Left ventricle myocardium inferior (tissue), 1 donor: Measurements from ENCODE around the gene OR1L6. TPM values are rescaled to one million over a fixed set of nuclear protein-coding genes. Genes with fewer than 3 reads are reported as not detected.

ENCODE experiments used
- DNase-seq: peaks from one replicate; pipeline ENCODE4 v3.0.0-alpha.2; 2020
- H3K27ac ChIP-seq: fragments of 200-600 bp; replicated peaks from 2 replicates; pipeline ENCODE4 v1.8.0; 2021
- H3K27me3 ChIP-seq: fragments of 200-600 bp; 2 replicates; pipeline ENCODE4 v1.8.0; 2021; ENCODE audit warnings: low read depth
- H3K36me3 ChIP-seq: fragments of 200-600 bp; 2 replicates; pipeline ENCODE4 v1.8.0; 2021
- H3K4me1 ChIP-seq: fragments of 200-600 bp; 2 replicates; pipeline ENCODE4 v1.8.0; 2021
- H3K4me3 ChIP-seq: fragments of 200-600 bp; 2 replicates; pipeline ENCODE4 v1.8.0; 2021; ENCODE audit warnings: mild to moderate bottlenecking, moderate library complexity
- H3K9me3 ChIP-seq: fragments of 200-600 bp; replicated peaks from 2 replicates; pipeline ENCODE4 v1.8.0; 2021
- intact Hi-C: fragments of 100-400 bp; cut with micrococcal nuclease; formaldehyde crosslinking; loops from one replicate; pipeline ENCODE4 v1.11.0; 2022
- total RNA-seq: library from RNA; stranded (reverse); fragmentation: NEBNext Ultra II Directional; extraction: Animal tissue kit (Norgen Biotek cat#: 25700); gene quantifications from one replicate; pipeline ENCODE4 v1.2.1, GENCODE V29; 2021
- TF ChIP-seq, protein P1 (sequence below): fragments of 200-600 bp; IDR thresholded peaks from 2 replicates; pipeline ENCODE4 v1.8.0; 2021; ENCODE audit warnings: antibody characterized with exemption, mild to moderate bottlenecking, borderline replicate concordance
- donor health status: DM: no; HTN: yes; CAD: no; lungs with severe emphysema.

OR1L6 gene
- total RNA-seq, 1 donor from 2014 or later: not detected

GRCh38 chr9:122781671-122782070 lies 39.6 kb downstream of the OR1L6 start:
- H3K4me3 ChIP-seq: no peak overlapping the region
- no peak overlapping the region for H3K27ac ChIP-seq
- DNase-seq: no peak
- no peaks in the 10 kb centered on the region for H3K27me3 ChIP-seq
- H3K36me3 ChIP-seq: no peaks in the 10 kb centered on the region
- intact Hi-C loops: no loop called here
- TF ChIP-seq, protein P1, sequence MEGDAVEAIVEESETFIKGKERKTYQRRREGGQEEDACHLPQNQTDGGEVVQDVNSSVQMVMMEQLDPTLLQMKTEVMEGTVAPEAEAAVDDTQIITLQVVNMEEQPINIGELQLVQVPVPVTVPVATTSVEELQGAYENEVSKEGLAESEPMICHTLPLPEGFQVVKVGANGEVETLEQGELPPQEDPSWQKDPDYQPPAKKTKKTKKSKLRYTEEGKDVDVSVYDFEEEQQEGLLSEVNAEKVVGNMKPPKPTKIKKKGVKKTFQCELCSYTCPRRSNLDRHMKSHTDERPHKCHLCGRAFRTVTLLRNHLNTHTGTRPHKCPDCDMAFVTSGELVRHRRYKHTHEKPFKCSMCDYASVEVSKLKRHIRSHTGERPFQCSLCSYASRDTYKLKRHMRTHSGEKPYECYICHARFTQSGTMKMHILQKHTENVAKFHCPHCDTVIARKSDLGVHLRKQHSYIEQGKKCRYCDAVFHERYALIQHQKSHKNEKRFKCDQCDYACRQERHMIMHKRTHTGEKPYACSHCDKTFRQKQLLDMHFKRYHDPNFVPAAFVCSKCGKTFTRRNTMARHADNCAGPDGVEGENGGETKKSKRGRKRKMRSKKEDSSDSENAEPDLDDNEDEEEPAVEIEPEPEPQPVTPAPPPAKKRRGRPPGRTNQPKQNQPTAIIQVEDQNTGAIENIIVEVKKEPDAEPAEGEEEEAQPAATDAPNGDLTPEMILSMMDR: no peak
- H3K9me3 ChIP-seq: no peaks in the 10 kb centered on the region
- no peaks in the 10 kb centered on the region for H3K4me1 ChIP-seq

DNA sequence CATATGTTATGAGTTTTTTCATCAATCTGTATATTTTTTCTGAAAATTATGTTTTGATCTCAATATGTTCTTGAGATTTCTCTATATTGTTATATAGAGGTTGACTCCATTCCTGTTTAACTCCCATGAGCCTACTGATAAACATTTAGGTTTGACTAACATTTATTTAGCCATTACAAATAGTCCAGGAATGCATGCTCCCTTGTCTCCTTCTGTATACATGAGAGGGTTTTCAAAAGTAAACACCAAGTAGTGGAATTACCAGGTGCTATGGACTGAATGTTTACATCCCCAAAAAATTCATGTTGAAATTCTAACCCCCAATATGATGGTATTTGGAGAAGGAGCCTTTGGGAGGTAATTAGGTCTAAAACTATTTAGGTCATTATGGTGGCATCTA lies 43.2 kb downstream of the OR1L6 start:
- Histone ChIP-seq H3K4me3 (no peak overlapping the region), H3K9me3 (no peaks in the 10 kb centered on the region), H3K27me3 (no peaks in the 10 kb centered on the region), H3K36me3 (no peaks in the 10 kb centered on the region), H3K4me1 (no peaks in the 10 kb centered on the region), H3K27ac (no peak overlapping the region)
- no peak for DNase-seq
- TF ChIP-seq, protein P1: no peak
- intact Hi-C loops: no loop called here

GRCh38 chr9:122786338-122786737 lies 44.2 kb downstream of the OR1L6 start:
- TF ChIP-seq, protein P1: no peak
- intact Hi-C loops: no loop called here

DNA sequence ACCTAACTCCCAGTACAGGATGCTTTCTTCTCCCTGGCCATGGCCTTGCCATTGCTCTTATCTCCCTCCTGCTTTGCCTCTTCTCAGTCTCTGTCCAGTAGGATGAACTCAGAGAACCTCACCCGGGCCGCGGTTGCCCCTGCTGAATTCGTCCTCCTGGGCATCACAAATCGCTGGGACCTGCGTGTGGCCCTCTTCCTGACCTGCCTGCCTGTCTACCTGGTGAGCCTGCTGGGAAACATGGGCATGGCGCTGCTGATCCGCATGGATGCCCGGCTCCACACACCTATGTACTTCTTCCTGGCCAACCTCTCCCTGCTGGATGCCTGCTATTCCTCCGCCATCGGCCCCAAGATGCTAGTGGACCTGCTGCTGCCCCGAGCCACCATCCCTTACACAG lies 46.7 kb downstream of the OR1L6 start, which contains the start of gene OR5C1:
TSS of gene OR5C1 (plus strand) at position 103 of the 400 bp plus-strand sequence. CDS start at position 103, 0 bp downstream.
- no peak for DNase-seq

More at GRCh38 chr9:122786338-122786737, 44.2 kb downstream of the OR1L6 start:
- H3K27me3 ChIP-seq: no peaks in the 10 kb centered on the region
- H3K4me3 ChIP-seq: no peak overlapping the region
- H3K27ac ChIP-seq: no peak overlapping the region
- H3K9me3 ChIP-seq: no peaks in the 10 kb centered on the region
- no peaks in the 10 kb centered on the region for H3K36me3 ChIP-seq
- DNase-seq: no peak
- H3K4me1 ChIP-seq: no peaks in the 10 kb centered on the region

GRCh38 chr9:122789256-122790046 lies 47.3 kb downstream of the OR1L6 start:
- Histone ChIP-seq H3K27ac (no peak overlapping the region), H3K27me3 (no peaks in the 10 kb centered on the region), H3K36me3 (no peaks in the 10 kb centered on the region), H3K4me3 (no peak overlapping the region), H3K9me3 (no peaks in the 10 kb centered on the region), H3K4me1 (no peaks in the 10 kb centered on the region)
- TF ChIP-seq, protein P1: no peak
- intact Hi-C loops: no loop called here
- DNase-seq: no peak

More for the DNA sequence above, 46.7 kb downstream of the OR1L6 start, which contains the start of gene OR5C1:
- Histone ChIP-seq H3K27ac (no peak within 1 kb of the TSS), H3K36me3 (no peaks in the 10 kb centered on the region), H3K27me3 (no peaks in the 10 kb centered on the region), H3K4me1 (no peaks in the 10 kb centered on the region), H3K4me3 (no peak within 1 kb of the TSS), H3K9me3 (no peaks in the 10 kb centered on the region)
- intact Hi-C loops: no loop called here
- TF ChIP-seq, protein P1: no peak
